Gastroesophageal sphincter (tissue), 3 donors: ENCODE measurements around the gene MRPL39.

Source experiments
- EP300 ChIP-seq: sonication (generic); formaldehyde crosslinking; IDR thresholded peaks from one replicate; pipeline ENCODE4 v1.6.1; 2017; ENCODE audit warnings: antibody characterized with exemption, mild to moderate bottlenecking
- TF ChIP-seq, protein P1 (sequence below), 4 experiments: fragments of 200-600 bp in 2 of 4; fragments of 450-650 bp in 2 of 4; sonication (generic) in 1 of 4; IDR thresholded peaks; one replicate each; pipeline ENCODE4 v1.5.1; 2017 to 2019; ENCODE audit warnings: antibody characterized with exemption in 4 of 4, mild to moderate bottlenecking in 2 of 4, moderate library complexity in 2 of 4

DNA sequence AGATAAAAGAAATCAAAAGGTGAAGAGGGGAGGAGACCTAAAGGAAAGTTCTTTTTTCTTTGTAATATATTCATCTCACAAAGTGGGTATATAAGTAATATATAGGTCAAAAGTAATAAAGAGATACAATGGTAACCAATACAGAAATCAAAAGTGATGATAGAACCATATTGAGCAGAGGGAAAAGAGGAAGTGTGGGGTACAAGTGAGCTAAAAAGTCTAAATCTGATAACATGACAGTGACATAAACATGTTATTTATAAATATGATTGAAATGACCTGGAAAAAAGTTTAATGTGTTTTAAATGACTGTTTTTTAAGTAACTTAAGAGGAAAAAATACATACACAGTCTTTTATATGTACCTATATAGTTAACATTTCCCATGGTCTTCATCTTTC is 70.5 kb downstream of the MRPL39 start:
- TF ChIP-seq, protein P1, sequence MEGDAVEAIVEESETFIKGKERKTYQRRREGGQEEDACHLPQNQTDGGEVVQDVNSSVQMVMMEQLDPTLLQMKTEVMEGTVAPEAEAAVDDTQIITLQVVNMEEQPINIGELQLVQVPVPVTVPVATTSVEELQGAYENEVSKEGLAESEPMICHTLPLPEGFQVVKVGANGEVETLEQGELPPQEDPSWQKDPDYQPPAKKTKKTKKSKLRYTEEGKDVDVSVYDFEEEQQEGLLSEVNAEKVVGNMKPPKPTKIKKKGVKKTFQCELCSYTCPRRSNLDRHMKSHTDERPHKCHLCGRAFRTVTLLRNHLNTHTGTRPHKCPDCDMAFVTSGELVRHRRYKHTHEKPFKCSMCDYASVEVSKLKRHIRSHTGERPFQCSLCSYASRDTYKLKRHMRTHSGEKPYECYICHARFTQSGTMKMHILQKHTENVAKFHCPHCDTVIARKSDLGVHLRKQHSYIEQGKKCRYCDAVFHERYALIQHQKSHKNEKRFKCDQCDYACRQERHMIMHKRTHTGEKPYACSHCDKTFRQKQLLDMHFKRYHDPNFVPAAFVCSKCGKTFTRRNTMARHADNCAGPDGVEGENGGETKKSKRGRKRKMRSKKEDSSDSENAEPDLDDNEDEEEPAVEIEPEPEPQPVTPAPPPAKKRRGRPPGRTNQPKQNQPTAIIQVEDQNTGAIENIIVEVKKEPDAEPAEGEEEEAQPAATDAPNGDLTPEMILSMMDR (IDR thresholded peaks at IDR 0.05) = no peak
- no peak for TF ChIP-seq EP300
